T-helper 2 cell (primary cell): ENCODE results near the gene C11orf98.
"Not testable (repeated sequence)": the region's sequence is repeated elsewhere in the genome, so short reads cannot be mapped to it uniquely, and the experiment has no call there.

Experiments
- DNase-seq, 5 experiments: peaks; one replicate each; pipeline versions ENCODE4 v3.0.0 to v3.0.0-alpha.2; 2012 to 2022

Gene C11orf98

DNA sequence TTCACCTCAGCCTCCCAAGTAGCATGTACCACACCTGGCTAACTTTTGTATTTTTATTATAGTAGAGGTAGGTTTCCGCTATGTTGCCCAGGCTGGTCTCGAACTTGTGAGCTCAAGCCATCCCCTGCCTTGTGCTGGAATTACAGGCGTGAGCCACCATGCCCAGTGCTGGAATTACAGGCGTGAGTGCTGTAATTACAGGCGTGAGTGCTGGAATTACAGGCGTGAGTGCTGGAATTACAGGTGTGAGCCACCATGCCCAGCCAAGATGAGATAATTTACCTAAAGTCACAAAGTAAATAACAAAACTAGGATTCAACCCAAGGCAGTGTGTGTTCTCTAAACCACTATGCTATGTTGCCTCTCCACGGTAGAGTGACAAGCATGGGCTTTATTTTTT lies 17.5 kb upstream of the C11orf98 start:
- no peak for DNase-seq

- DNase-seq, result peak in 1 of 5 experiments; percentile 79
These were observed 15.8 kb upstream of the C11orf98 start for GRCh38 chr11:62680825-62681240.

DNA sequence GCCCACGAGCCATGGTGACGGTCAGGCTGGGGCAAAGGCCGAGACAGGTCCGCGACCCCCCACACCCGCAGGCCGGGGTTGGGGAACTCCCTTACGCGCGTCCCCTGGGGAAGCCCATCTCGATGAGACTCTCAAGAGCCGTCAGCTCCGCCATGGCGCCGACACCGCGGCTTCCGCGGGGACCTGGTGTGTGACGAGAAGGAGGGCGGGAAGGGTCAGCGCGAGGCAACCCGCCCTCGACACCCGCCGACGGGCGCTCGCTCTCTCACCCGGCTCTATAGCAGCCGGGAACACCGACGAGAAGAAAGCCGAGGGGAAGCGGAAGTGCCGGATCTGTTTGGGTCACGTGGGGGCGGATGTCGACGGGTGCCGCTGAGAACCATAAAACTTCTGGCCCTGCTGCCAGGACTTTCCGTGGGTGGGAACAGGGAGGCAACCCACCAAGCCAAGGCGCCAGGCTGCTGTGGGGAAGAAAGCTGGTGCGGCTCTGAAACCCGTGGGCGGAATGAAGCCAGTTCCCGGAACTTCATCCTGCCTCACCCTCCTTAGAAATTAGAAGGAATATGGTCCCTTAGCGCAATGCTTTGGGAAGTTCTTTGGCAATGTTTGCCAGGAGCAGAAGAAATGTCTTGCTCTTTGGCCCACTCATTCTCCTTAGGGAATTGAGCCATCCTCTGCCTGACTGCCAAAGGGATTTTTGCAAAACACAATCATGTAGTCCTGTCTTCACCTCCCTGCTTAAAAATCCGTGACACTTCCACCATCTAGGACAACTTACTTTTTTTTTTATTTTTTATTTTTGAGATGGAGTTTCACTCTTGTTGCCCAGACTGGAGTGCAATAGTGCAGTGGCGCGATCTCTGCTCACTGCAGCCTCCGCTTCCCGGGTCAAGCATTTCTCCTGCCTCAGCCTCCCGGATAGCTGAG lies 14.0 kb upstream of the C11orf98 start, which contains the start of gene UBXN1:
Gene UBXN1 (minus strand): TSS at position 304 of the 927 bp plus-strand sequence. CDS start 150 bp downstream, at position 154.
- DNase-seq, result peak; percentile 61 to 89 (median 80)

- no peak for DNase-seq
These were observed 13.4 kb upstream of the C11orf98 start for GRCh38 chr11:62678433-62678769.

- DNase-seq, result no peak
These were observed 12.7 kb upstream of the C11orf98 start for GRCh38 chr11:62677714-62678113.

DNA sequence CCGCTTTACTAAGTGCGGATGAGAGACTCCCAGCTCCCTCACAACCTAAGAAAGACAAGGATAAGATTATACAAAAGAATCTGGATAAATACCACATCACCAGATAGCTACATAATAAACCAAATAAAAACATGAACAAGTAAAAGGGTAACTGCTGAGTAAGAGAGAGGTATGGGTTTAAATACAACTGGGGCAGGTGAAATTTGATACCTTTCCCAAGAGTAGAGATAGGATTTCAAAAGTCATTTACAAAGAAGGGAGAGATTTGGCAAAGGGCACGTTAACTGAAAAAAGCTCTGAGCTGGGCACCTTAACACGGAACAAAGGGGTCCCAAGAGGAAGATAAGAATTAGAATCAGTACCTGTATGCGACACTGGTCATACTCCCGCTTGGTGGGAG lies 12.1 kb upstream of the C11orf98 start:
- no peak for DNase-seq

DNA sequence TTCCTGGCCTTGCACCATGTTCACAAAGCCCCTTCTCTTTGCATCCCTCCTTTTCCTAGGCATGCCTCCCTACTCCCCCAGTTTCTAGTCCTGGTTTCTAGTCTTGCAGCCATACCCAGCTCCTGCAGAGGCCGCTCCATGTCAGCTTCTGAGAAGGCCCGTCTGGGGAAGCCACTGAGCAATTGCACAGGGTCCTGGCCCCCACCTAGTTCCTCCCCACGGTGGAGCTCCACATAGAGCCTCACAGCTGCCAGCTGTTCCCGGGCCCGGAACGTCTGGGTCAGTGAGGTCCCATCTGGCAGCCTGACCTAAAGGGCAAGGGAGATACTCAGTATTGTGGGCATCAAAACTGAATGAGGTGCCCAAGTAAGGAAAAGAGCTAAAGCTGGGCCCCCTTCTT lies 11.7 kb upstream of the C11orf98 start:
- DNase-seq, result no peak

- DNase-seq, result not testable (repeated sequence)
These were observed 10.4 kb upstream of the C11orf98 start for GRCh38 chr11:62675415-62675814.

DNA sequence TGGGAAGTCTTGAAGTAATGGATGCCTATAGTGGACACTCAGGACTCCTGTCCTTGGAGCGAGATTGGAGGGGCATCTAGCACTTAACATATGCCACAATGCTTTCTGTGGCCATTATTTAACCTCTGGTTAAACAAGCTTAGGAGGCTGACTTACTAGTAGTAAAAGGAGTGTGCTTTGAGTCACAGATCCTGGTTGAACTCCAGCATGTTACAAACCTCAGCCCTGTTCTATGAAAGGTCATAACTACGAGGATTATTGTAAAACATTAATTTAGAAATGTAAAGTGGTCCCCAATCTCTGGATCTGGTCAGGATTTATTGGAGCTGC lies 8.2 kb upstream of the C11orf98 start:
- DNase-seq, result no peak

DNA sequence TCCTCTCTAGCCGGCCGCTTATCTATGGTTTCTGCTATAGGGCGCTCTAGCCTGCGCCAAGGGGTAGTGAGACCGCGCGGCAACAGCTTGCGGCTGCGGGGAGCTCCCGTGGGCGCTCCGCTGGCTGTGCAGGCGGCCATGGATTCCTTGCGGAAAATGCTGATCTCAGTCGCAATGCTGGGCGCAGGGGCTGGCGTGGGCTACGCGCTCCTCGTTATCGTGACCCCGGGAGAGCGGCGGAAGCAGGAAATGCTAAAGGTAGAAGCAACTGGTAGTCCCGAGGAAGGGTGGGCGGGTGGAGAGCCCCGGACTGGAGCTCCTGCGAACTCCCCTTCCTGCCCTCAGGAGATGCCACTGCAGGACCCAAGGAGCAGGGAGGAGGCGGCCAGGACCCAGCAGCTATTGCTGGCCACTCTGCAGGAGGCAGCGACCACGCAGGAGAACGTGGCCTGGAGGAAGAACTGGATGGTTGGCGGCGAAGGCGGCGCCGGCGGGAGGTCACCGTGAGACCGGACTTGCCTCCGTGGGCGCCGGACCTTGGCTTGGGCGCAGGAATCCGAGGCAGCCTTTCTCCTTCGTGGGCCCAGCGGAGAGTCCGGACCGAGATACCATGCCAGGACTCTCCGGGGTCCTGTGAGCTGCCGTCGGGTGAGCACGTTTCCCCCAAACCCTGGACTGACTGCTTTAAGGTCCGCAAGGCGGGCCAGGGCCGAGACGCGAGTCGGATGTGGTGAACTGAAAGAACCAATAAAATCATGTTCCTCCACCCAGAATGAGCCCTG lies 6.8 kb upstream of the C11orf98 start, which contains the start of the genes LBHD1 and UQCC3:
Gene LBHD1 (minus strand): TSS at position 660 of the 782 bp plus-strand sequence. CDS start 2,236 bp downstream, outside the sequence.
Gene UQCC3 (plus strand): TSS at position 66 of the 782 bp plus-strand sequence. CDS start 73 bp downstream, at position 139.
- peak; percentile 30 to 83 (median 60) for DNase-seq

DNA sequence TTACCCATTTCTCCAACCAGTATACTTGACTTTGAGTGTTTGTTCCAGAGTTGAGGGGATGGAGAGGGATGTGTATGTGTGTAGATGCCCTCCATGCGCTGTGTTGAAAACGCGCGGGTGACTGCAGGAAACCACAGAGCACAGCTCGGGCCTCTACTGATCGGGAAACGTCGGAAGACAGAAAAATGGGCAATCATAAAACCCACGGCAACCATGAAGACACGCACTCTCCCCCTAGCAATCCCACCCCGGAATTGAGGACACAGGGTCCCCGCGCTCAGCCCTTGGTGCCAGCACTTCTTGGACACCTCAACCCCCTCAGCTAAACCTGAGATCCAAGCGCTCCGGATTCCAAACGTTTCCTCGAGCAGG lies 6.2 kb upstream of the C11orf98 start:
- DNase-seq, result peak in 3 of 5 experiments; percentile 27 to 71 (median 50)

GRCh38 chr11:62669420-62670161 lies 4.6 kb upstream of the C11orf98 start:
- DNase-seq, result no peak

- DNase-seq, result no peak
These were observed 2.5 kb upstream of the C11orf98 start for GRCh38 chr11:62667460-62667859.

- peak in 1 of 5 experiments; percentile 37 for DNase-seq
These were observed 1.4 kb upstream of the C11orf98 start for GRCh38 chr11:62666259-62666926.

- DNase-seq, result peak; percentile 21 to 78 (median 54)
These were observed 719 bp upstream of the C11orf98 start for GRCh38 chr11:62665599-62666258.

GRCh38 chr11:62664405-62665074 lies 470 bp downstream of the C11orf98 start:
- DNase-seq, result peak in 3 of 5 experiments; percentile 28 to 82 (median 33)

- DNase-seq, result no peak
These were observed 8.1 kb downstream of the C11orf98 start for GRCh38 chr11:62656796-62657429.

- DNase-seq, result no peak
These were observed 10.7 kb downstream of the C11orf98 start for GRCh38 chr11:62654297-62654696.

- peak in 1 of 5 experiments; percentile 30 for DNase-seq
These were observed 12.6 kb downstream of the C11orf98 start for GRCh38 chr11:62652161-62653006.
